Gastroesophageal sphincter (tissue), 3 donors: ENCODE results near the gene RANBP2.

Experiments
- POLR2A ChIP-seq, 2 donors: fragments of 450-650 bp; IDR thresholded peaks; one replicate each; pipeline ENCODE4 v1.6.1; 2017; ENCODE audit warnings: antibody characterized with exemption in 2 of 2, mild to moderate bottlenecking in 2 of 2, moderate library complexity in 1 of 2
- POLR2AphosphoS5 ChIP-seq: sonication (generic); formaldehyde crosslinking; IDR thresholded peaks from one replicate; pipeline ENCODE4 v1.6.1; 2017; ENCODE audit warnings: antibody characterized with exemption
- TF ChIP-seq, protein P1 (sequence below), 4 experiments: fragments of 200-600 bp in 2 of 4; fragments of 450-650 bp in 2 of 4; sonication (generic) in 1 of 4; IDR thresholded peaks; one replicate each; pipeline ENCODE4 v1.5.1; 2017 to 2019; ENCODE audit warnings: antibody characterized with exemption in 4 of 4, mild to moderate bottlenecking in 2 of 4, moderate library complexity in 2 of 4

DNA sequence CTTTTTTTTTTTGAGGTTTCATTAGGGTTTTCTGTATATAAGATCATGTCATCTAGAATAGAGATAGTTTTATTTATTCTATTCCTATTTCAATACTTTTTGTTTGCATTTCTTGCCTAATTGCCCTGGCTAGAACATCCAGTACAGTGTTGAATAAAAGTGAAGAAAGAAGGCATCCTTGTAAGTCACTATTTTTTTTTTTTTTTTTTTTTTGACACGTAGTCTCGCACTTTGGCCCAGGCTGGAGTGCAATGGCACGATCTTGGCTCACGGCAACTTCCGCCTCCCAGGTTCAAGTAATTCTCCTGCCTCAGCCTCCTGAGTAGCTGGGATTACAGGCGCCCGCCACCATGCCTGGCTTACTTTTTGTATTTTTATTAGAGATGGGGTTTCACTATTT, 27.8 kb upstream of the RANBP2 start:
- TF ChIP-seq, protein P1, sequence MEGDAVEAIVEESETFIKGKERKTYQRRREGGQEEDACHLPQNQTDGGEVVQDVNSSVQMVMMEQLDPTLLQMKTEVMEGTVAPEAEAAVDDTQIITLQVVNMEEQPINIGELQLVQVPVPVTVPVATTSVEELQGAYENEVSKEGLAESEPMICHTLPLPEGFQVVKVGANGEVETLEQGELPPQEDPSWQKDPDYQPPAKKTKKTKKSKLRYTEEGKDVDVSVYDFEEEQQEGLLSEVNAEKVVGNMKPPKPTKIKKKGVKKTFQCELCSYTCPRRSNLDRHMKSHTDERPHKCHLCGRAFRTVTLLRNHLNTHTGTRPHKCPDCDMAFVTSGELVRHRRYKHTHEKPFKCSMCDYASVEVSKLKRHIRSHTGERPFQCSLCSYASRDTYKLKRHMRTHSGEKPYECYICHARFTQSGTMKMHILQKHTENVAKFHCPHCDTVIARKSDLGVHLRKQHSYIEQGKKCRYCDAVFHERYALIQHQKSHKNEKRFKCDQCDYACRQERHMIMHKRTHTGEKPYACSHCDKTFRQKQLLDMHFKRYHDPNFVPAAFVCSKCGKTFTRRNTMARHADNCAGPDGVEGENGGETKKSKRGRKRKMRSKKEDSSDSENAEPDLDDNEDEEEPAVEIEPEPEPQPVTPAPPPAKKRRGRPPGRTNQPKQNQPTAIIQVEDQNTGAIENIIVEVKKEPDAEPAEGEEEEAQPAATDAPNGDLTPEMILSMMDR (IDR thresholded peaks at IDR 0.05) = no peak
- TF ChIP-seq POLR2AphosphoS5 = no peak
- no peak for TF ChIP-seq POLR2A (IDR thresholded peaks at IDR 0.05)
